ENCODE results near the gene IL1A. TPM values are rescaled to one million over a fixed set of nuclear protein-coding genes. Genes with fewer than 3 reads are reported as not detected.

The IL1A gene
- total and polyA plus RNA-seq, 10 of the 15 experiments (the other 5 are each of a cell fraction or from before 2014, with no cell fraction given) = 0.10 to 8.7 (median 6.9) TPM

DNA sequence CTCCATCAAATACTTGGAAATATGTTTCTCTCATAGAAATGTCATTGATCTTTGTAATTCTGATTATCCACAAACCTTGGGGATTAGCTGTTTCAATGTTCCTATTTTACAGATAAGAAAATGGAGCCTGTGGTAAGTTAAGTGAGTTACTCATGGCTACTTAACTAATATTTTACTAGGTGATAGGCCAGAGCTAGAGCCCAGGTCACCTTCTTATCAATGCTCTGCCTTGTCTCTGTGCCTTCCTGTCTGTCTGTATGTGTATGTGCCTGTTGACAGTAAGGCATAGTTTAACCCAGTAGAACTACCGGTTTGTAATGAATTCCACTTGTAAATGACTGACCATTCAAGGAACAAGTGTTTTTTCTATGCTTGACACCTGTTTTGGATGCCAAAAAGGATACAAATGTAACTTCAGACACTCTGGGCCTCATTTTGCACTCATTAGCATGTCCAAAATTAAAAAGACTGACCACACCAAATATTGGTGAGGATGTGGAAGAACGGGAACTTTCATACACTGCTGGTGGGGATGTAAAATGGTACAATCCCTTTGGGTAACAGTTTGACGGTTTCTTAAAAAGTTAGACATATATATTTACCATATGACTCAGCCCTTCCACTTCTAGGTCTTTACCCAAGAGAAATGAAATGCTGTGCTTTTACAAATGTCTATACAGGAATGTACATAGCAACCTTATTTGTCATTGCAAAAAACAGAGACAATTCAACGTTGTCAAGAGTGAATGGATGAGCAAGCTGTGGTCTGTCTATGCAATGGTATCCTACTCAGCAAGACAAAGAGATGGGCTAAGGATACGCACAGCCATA lies 19.6 kb upstream of the IL1A start (continued):
- TF ChIP-seq E2F8 (IDR thresholded peaks at IDR 0.05; ENCODE audit: low read depth, partially characterized antibody) (no peak), PBX3 (IDR thresholded peaks at IDR 0.05; ENCODE audit: insufficient replicate concordance, low read depth, low read length) (no peak), RB1 (IDR thresholded peaks at IDR 0.05; ENCODE audit: borderline replicate concordance) (no peak), JUND (IDR thresholded peaks at IDR 0.05; ENCODE audit: low read depth, low read length) (peak; percentile 22; the same call in 1 of the 2 replicates), SIX5 (IDR thresholded peaks at IDR 0.05; ENCODE audit: low read depth, low read length, severe bottlenecking) (no peak), ZBTB33 (IDR thresholded peaks at IDR 0.05) (no peak), EGR1 (IDR thresholded peaks at IDR 0.05; ENCODE audit: borderline replicate concordance in 1 of 2, low read depth in 2 of 2, low read length in 2 of 2) (no peak), SREBF1 (IDR thresholded peaks at IDR 0.05; ENCODE audit: low read length) (no peak), MYB (IDR thresholded peaks at IDR 0.05; ENCODE audit: borderline replicate concordance, low read depth, low read length) (no peak), BACH1 (IDR thresholded peaks at IDR 0.05; ENCODE audit: borderline replicate concordance) (peak; percentile 39; the same call in 1 of the 2 replicates), LARP7 (IDR thresholded peaks at IDR 0.05) (no peak), POU2F2 (IDR thresholded peaks at IDR 0.05; ENCODE audit: borderline replicate concordance, low read depth, low read length) (no peak), TAF1 (IDR thresholded peaks at IDR 0.05; ENCODE audit: borderline replicate concordance, low read depth, low read length) (no peak), ETV6 (conservative IDR thresholded peaks at IDR 0.05 in 1 of 2, IDR thresholded peaks at IDR 0.05 in 1 of 2; ENCODE audit: borderline replicate concordance in 1 of 2, low read depth in 1 of 2) (peak in 1 of 2 experiments; percentile 27; a peak in 1 of 4 replicates), ZNF274 (IDR thresholded peaks at IDR 0.05; ENCODE audit: insufficient read depth, insufficient read length) (no peak), NFYA (IDR thresholded peaks at IDR 0.05; ENCODE audit: borderline replicate concordance, low read depth, low read length) (no peak)
- TF ChIP-seq, protein P1, sequence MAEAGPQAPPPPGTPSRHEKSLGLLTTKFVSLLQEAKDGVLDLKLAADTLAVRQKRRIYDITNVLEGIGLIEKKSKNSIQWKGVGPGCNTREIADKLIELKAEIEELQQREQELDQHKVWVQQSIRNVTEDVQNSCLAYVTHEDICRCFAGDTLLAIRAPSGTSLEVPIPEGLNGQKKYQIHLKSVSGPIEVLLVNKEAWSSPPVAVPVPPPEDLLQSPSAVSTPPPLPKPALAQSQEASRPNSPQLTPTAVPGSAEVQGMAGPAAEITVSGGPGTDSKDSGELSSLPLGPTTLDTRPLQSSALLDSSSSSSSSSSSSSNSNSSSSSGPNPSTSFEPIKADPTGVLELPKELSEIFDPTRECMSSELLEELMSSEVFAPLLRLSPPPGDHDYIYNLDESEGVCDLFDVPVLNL (IDR thresholded peaks at IDR 0.05; ENCODE audit: low read depth, low read length) = no peak

Measured in GM12878 (cell line).